ENCODE results near the gene DIPK1B.

DIPK1B gene

DNA sequence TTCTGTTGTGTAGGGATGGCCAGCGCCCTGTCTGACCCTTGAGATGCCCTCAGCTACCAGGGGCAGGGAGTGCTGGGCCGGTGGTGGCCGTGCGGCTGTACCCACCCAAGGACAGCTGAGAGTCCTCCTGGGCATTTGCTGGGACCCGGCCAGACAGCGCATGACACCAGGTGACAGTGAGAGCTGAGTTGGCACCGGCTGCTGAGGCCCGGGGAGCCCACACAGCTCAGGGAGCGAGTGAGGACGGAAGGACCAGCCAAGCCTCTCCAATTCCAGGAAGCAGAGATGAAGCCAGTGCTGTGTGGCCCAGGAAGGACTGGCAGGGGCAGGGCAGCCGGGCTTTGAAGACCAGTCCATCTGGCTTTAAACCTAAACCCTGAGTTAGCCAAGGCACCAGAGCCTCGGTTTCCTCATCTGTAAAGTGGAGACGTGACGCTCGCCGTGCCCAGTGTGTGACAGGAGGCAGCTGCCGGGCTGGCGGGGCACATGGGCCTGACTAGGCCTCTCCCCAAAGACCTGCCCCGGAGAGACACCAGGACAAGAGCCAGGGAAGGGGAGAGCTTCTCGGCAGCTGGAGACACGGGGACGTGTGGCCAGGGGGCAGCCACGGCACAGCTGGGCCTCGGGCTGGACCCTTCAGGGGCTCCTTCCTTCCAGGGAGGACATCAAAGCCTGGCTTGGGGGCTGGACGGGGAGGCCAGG is 22.1 kb upstream of the DIPK1B start:
- DNase-seq (ENCODE audit: insufficient read length) = no peak
- TF ChIP-seq POLR2A (IDR thresholded peaks at IDR 0.05; ENCODE audit: low read depth, low read length) (no peak), TAF1 (IDR thresholded peaks at IDR 0.05; ENCODE audit: borderline replicate concordance, low read depth, low read length) (no peak), POLR2AphosphoS5 (IDR thresholded peaks at IDR 0.05; ENCODE audit: low read depth, low read length) (no peak)
- no peak for FAIRE-seq

DNA sequence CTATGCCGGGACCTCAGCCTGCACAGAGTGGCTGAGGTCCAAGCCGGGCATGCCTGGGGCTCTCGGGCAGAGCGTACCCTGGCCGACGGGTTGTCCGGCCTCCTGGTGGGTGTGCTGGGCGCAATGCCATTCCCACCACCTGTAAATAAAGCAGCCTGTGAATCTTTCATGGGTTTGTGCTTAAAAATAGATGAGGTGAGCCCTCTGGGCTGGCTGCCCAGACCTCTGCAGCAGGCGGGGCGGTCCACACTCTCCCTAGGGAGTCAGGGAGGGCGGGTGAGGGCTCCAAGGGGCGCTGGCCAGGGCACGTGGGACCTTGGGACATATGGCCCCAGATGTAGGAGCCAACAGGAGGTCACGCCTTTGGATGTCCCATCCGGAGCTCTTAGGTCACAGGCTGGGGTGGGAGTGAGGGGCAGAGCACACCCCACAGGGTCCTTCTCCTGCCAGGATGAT is 21.5 kb upstream of the DIPK1B start:
- no peak for TF ChIP-seq TAF1 (IDR thresholded peaks at IDR 0.05; ENCODE audit: borderline replicate concordance, low read depth, low read length)
- no peak for TF ChIP-seq POLR2AphosphoS5 (IDR thresholded peaks at IDR 0.05; ENCODE audit: low read depth, low read length)
- TF ChIP-seq POLR2A (IDR thresholded peaks at IDR 0.05; ENCODE audit: low read depth, low read length) = no peak

DNA sequence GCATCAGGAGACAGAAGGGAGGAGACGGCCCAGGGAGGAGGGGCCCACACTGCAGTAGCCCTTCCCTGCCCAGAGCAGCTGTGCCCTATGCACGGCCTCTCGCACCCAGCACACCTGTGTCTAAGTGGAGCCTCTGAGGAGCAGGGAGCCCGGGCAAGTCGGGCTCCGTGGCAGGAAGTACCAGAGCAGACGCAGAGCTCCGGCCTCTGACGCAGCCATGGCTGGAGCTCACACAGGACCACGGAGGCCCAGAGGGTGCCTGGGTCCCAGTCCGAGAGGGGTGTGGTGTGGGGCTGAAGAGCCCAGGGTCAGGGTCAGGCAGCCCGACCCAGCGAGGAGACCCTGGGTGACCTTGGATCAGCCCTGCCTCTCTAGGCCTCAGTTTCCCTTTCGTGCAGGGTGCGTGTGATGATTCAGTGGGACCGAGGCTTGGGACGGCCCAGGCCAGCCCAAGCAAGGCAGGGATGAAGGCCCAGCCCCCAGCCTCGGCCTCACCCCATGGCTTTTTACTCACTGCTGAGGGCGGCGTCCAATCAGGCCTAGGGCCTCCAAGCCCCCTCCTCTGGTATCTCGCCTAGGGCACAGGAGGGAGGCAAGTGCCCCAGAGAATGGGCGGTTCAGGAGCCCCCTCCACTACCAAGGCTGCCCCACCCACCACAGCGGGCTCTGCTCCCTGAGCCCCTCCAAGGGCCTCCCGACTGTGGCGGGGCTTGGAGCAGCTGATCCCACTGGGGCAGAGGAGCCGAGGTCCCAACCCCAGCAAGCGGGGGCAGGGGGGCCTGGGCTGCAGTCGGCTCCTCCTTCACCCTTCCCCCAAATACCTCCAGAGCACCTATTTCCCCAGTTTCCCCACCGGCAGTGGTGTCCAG is 20.8 kb upstream of the DIPK1B start:
- TF ChIP-seq TAF1 (IDR thresholded peaks at IDR 0.05; ENCODE audit: borderline replicate concordance, low read depth, low read length) (no peak), POLR2AphosphoS5 (IDR thresholded peaks at IDR 0.05; ENCODE audit: low read depth, low read length) (no peak), POLR2A (IDR thresholded peaks at IDR 0.05; ENCODE audit: low read depth, low read length) (no peak)
- no peak for DNase-seq (ENCODE audit: insufficient read length)
- no peak for FAIRE-seq

More for the DNA sequence above, 21.5 kb upstream of the DIPK1B start:
- FAIRE-seq (no peak), DNase-seq (ENCODE audit: insufficient read length) (no peak)

DNA sequence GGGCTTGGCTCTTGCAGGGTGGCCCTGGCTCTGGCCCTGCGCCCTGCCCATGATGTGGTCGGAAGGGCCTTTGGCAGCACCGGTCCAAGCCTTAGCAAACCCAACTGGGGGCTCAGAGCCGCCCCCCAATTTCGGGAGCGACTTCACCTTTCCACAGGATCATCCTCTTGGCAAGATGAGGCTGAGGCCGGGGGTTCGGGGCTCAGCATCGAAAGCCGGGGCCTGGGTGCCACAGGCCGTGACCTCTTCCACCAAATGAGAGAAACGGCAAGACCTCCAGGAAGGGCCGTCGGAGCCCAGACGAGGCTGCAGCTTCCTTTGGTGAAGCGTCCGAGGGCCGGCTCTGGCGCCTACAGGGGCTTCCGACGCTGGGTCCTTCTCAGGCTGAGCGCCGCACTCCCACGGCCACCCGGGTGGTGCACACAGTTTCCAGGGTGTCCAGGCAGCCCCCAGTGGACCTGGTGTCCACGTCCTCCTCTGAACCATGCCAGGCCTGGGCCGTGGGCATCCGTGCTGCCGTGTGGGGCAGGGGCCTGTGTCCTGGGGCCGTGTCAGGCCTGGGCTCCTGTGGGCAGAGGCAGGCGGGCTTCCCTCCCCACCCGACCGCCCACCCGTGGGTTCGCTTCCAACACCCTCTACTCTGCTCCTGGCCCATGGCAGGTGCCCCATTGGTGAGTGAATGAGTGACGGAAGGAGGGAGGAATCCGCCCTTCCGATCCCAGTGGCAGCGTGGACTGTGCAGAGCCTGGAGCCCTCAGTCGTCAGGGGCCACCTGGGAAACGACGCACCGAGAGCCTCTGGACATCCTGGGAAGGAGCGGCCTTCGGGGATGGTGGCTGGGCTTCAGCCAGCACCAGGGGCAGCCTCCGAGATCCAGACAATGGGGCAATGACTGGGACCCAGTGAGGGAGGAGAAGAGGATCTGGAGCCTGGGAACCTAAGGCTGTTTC is 19.9 kb upstream of the DIPK1B start:
- DNase-seq (ENCODE audit: insufficient read length) (no peak), FAIRE-seq (no peak)
- TF ChIP-seq POLR2A (IDR thresholded peaks at IDR 0.05; ENCODE audit: low read depth, low read length) = no peak
- no peak for TF ChIP-seq TAF1 (IDR thresholded peaks at IDR 0.05; ENCODE audit: borderline replicate concordance, low read depth, low read length)
- no peak for TF ChIP-seq POLR2AphosphoS5 (IDR thresholded peaks at IDR 0.05; ENCODE audit: low read depth, low read length)

DNA sequence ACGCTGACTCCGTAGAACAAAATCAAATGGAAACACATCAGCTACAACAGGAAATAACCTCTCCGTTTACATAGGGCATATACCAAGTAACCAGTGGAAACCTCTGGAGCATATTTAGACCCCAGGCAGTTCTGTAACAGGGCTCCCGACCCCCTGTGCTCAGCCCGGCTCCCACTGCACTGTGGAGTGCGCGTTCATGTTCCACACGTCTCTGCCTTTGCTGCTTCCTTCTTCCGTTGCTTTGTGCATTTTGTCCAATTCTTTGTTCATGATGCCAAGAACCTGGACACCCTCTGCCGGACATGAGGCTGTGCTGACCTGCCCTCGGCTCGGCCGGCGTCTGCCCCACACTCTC is 19.3 kb upstream of the DIPK1B start:
- FAIRE-seq = no peak
- DNase-seq (ENCODE audit: insufficient read length) = no peak
- no peak for TF ChIP-seq TAF1 (IDR thresholded peaks at IDR 0.05; ENCODE audit: borderline replicate concordance, low read depth, low read length)
- TF ChIP-seq POLR2AphosphoS5 (IDR thresholded peaks at IDR 0.05; ENCODE audit: low read depth, low read length) = no peak

DNA sequence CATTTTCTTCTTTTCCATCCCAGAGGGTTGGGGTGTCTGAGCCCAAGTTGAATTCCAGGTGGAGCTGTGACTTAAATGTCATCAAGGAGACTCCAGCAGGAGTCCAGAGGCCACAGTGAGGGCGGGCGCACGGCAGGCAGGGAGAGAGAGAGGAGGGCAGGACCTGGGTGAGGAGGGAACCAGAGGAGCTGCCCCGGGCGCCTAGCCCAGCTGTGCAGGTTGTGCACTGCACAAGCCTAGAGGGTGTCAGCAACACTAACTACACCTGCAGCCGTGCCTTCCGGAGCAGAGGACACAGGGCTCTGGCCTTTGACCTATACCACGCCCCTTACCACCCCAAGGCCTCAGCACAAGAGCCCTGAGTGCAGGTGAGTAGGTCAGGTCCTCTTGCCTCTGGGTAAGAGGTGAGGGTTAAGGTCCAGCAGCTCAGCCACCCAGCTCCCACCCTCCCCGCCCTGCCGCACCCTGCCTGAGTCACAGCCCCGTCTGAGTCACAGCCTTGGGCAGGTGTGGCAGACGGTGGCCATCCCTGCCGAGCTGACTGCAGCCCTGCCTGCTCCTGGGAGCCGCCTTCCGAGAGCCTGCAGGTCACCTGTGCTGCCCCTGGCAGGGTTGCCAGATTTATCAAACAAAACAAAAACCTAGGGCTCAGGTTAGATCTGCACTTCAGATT is 18.7 kb upstream of the DIPK1B start:
- no peak for DNase-seq (ENCODE audit: insufficient read length)
- no peak for TF ChIP-seq POLR2AphosphoS5 (IDR thresholded peaks at IDR 0.05; ENCODE audit: low read depth, low read length)
- FAIRE-seq = no peak

DNA sequence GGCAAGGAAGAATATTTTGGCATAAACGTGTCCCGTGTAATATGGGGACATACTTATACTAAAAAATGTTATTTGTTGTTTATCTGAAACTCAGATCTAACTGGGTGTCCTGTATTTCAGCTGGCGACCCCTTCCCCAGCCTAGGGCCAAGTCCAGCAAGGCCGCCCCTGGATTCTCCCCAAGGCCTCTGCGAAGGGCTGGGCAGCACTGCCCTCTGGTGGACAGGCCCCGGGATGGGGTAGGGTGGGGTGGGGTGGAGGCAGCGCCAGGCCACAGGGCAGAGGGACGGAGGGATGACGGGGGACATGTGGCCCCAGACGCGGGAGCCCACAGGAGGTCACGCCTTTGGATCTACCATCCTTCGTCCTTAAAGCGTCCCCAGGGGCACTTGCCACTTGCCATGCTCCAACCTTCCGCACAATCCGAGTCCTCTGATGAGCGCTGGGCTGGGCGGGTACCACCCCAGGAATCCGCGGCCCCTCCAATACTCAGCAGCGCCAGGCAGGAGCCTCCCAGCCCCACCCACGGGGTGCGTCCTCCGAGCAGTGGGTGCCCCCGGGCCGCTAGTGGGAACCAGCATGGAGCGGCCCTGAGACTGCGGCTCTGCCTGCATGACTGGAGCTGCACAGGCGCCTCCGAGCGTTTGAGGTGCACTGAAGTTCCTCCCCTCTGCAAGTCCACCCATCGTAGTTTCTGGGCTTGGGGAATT is 18.1 kb upstream of the DIPK1B start:
- no peak for TF ChIP-seq POLR2A (IDR thresholded peaks at IDR 0.05; ENCODE audit: low read depth, low read length)
- no peak for TF ChIP-seq TAF1 (IDR thresholded peaks at IDR 0.05; ENCODE audit: borderline replicate concordance, low read depth, low read length)
- TF ChIP-seq POLR2AphosphoS5 (IDR thresholded peaks at IDR 0.05; ENCODE audit: low read depth, low read length) = no peak
- DNase-seq (ENCODE audit: insufficient read length) (peak; percentile 75), FAIRE-seq (peak; percentile 76)

DNA sequence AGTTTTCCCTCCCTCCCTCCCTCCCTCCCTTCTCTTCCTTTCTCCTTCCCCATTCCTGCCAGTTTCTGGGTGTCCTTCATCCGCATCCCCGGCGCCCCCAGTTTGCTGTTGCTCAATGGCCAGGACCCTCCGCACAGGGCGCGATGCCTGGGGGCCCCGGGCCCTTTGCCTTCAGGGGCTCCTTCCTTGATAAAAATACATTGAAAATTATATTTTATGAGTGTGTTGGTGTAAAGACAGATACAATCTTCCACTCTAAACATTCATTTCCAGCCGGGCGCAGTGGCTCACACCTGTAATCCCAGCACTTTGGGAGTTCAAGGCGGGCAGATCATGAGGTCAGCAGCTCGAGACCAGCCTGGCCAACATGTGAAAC is 17.5 kb upstream of the DIPK1B start:
- TF ChIP-seq POLR2AphosphoS5 (IDR thresholded peaks at IDR 0.05; ENCODE audit: low read depth, low read length) (no peak), TAF1 (IDR thresholded peaks at IDR 0.05; ENCODE audit: borderline replicate concordance, low read depth, low read length) (no peak), POLR2A (IDR thresholded peaks at IDR 0.05; ENCODE audit: low read depth, low read length) (no peak)
- FAIRE-seq = no peak
- no peak for DNase-seq (ENCODE audit: insufficient read length)

DNA sequence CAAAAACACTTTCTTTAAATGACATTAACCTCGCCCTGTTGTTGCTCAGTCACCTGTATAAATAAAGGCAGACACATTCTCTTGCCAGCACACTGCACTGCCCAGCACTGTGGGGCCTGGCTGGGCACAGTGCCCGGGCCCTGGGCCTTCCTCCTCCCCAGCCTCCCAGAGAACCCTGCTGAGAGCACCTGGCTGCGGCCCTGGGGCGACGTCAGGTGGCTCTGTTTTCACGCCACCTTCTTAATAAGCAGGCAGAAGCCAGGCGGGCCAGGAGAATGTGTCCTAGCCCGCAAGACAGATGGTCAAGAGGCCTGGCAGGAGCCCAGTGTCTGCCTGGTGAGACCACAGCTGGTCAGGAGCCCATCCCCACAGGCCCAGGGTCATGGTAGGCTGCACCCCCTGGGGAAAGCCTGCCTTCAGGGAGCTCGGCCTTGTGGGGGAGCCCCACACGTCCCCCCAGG is 16.9 kb upstream of the DIPK1B start:
- no peak for FAIRE-seq
- no peak for DNase-seq (ENCODE audit: insufficient read length)

DNA sequence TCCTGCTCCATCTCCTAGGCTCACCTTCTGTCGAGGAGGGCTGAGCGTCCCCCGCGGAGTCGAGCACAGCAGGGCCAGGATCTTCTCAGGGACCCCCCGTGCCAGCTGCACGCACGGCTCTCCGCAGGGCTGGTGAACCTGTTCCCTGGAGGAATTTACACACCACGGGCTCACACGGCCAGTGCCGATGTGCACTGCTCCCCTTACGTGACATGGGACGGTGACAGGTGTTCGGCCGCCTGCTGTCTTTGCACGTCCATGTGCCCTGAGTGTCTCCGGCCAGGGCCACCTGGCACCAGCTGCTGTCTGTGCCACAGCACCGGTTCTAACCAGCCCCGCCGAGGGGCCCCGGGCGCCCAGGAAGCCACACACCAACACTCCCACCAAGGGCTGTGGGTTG is 16.4 kb upstream of the DIPK1B start:
- DNase-seq (ENCODE audit: insufficient read length) (no peak), FAIRE-seq (no peak)
- TF ChIP-seq POLR2A (IDR thresholded peaks at IDR 0.05; ENCODE audit: low read depth, low read length) (no peak), POLR2AphosphoS5 (IDR thresholded peaks at IDR 0.05; ENCODE audit: low read depth, low read length) (no peak), TAF1 (IDR thresholded peaks at IDR 0.05; ENCODE audit: borderline replicate concordance, low read depth, low read length) (no peak)

More for the DNA sequence above, 16.9 kb upstream of the DIPK1B start:
- TF ChIP-seq TAF1 (IDR thresholded peaks at IDR 0.05; ENCODE audit: borderline replicate concordance, low read depth, low read length) (no peak), POLR2A (IDR thresholded peaks at IDR 0.05; ENCODE audit: low read depth, low read length) (no peak), POLR2AphosphoS5 (IDR thresholded peaks at IDR 0.05; ENCODE audit: low read depth, low read length) (no peak)
